Endothelial cell (in vitro differentiated cells): Measurements from ENCODE around the gene TTC7B. TPM values are rescaled to one million over a fixed set of nuclear protein-coding genes. Genes with fewer than 3 reads are reported as not detected.

Source experiments
- DNase-seq: peaks from one replicate; pipeline ENCODE4 v3.0.0; 2021; ENCODE audit warnings: low spot score
- H3K27ac Mint-ChIP-seq: one replicate; pipeline ENCODE4 v1.8.0; 2021; ENCODE audit warnings: mixed read lengths, inconsistent platforms; ENCODE audit not compliant: unreplicated experiment
- H3K27me3 Mint-ChIP-seq: one replicate; pipeline ENCODE4 v1.8.0; 2021; ENCODE audit warnings: mild to moderate bottlenecking, moderate library complexity, mixed read lengths, inconsistent platforms; ENCODE audit not compliant: unreplicated experiment
- H3K36me3 Mint-ChIP-seq: one replicate; pipeline ENCODE4 v1.8.0; 2021; ENCODE audit warnings: mild to moderate bottlenecking, low read depth, mixed read lengths, inconsistent platforms; ENCODE audit not compliant: unreplicated experiment
- H3K4me1 Mint-ChIP-seq: one replicate; pipeline ENCODE4 v1.8.0; 2021; ENCODE audit warnings: mild to moderate bottlenecking, mixed read lengths, inconsistent platforms; ENCODE audit not compliant: unreplicated experiment
- H3K4me3 Mint-ChIP-seq: one replicate; pipeline ENCODE4 v1.8.0; 2021; ENCODE audit warnings: mild to moderate bottlenecking, mixed read lengths, inconsistent platforms; ENCODE audit not compliant: unreplicated experiment
- H3K9me3 Mint-ChIP-seq: one replicate; pipeline ENCODE4 v1.8.0; 2021; ENCODE audit warnings: mixed read lengths, inconsistent platforms; ENCODE audit not compliant: unreplicated experiment
- CTCF ChIP-seq: fragments of 200-600 bp; sonication (generic); IDR thresholded peaks from one replicate; pipeline ENCODE4 v1.5.0; 2021; ENCODE audit warnings: antibody characterized with exemption; ENCODE audit not compliant: unreplicated experiment
- total RNA-seq: library from RNA; stranded (reverse); fragmentation: NEBNext Ultra II Directional; extraction: Animal tissue kit (Norgen Biotek cat#: 25700); gene quantifications from one replicate; pipeline ENCODE4 v1.2.1, GENCODE V29; 2021; ENCODE audit not compliant: unreplicated experiment

TTC7B gene
- total RNA-seq, 1 donor from 2014 or later: 93.5 TPM

GRCh38 chr14:90811641-90812040 is 4.6 kb downstream of the TTC7B start:
- no peaks in the 10 kb centered on the region for H3K9me3 Mint-ChIP-seq
- peaks cover 4% of the 10 kb centered on the region for H3K36me3 Mint-ChIP-seq
- H3K4me3 Mint-ChIP-seq: no peak overlapping the region
- DNase-seq: no peak
- H3K27me3 Mint-ChIP-seq: peaks cover 14% of the 10 kb centered on the region
- H3K27ac Mint-ChIP-seq: no peak overlapping the region
- peaks cover 31% of the 10 kb centered on the region for H3K4me1 Mint-ChIP-seq
- no peak for TF ChIP-seq CTCF

- Mint-ChIP-seq H3K36me3 (peaks cover 4% of the 10 kb centered on the region), H3K4me1 (peaks cover 33% of the 10 kb centered on the region), H3K4me3 (no peak overlapping the region), H3K27ac (no peak overlapping the region), H3K9me3 (no peaks in the 10 kb centered on the region), H3K27me3 (peaks cover 18% of the 10 kb centered on the region)
- no peak for TF ChIP-seq CTCF
- no peak for DNase-seq
These were observed 5.4 kb downstream of the TTC7B start for GRCh38 chr14:90810806-90811205.

- no peak for DNase-seq
- TF ChIP-seq CTCF: no peak
- no peak overlapping the region for H3K27ac Mint-ChIP-seq
- H3K4me3 Mint-ChIP-seq: no peak overlapping the region
- H3K4me1 Mint-ChIP-seq: peaks cover 24% of the 10 kb centered on the region
- H3K27me3 Mint-ChIP-seq: peaks cover 14% of the 10 kb centered on the region
- no peaks in the 10 kb centered on the region for H3K9me3 Mint-ChIP-seq
- peaks cover 4% of the 10 kb centered on the region for H3K36me3 Mint-ChIP-seq
These were observed 6.5 kb downstream of the TTC7B start for GRCh38 chr14:90809530-90810312.

GRCh38 chr14:90808759-90809529 is 7.3 kb downstream of the TTC7B start:
- no peaks in the 10 kb centered on the region for H3K9me3 Mint-ChIP-seq

More at GRCh38 chr14:90808759-90809529, 7.3 kb downstream of the TTC7B start:
- H3K27me3 Mint-ChIP-seq: peaks cover 16% of the 10 kb centered on the region
- H3K36me3 Mint-ChIP-seq: peaks cover 4% of the 10 kb centered on the region
- H3K27ac Mint-ChIP-seq: no peak overlapping the region
- no peak overlapping the region for H3K4me3 Mint-ChIP-seq
- TF ChIP-seq CTCF: no peak
- peaks cover 26% of the 10 kb centered on the region for H3K4me1 Mint-ChIP-seq
- DNase-seq: no peak
